IPS-15b (cell line): ENCODE measurements around the gene PILRA.
"Not testable (repeated sequence)": the region's sequence is repeated elsewhere in the genome, so short reads cannot be mapped to it uniquely, and the experiment has no call there.

Experiments used
- H3K27me3 ChIP-seq: one replicate; pipeline ENCODE4 v1.6.1; 2013; ENCODE audit warnings: low read length; ENCODE audit not compliant: control insufficient read depth, insufficient read depth
- H3K36me3 ChIP-seq: one replicate; pipeline ENCODE4 v1.6.1; 2013; ENCODE audit warnings: low read length; ENCODE audit not compliant: control insufficient read depth, insufficient read depth
- H3K4me1 ChIP-seq: one replicate; pipeline ENCODE4 v1.6.1; 2013; ENCODE audit warnings: mild to moderate bottlenecking, low read length; ENCODE audit not compliant: control insufficient read depth, insufficient read depth
- H3K4me3 ChIP-seq: one replicate; pipeline ENCODE4 v1.5.1; 2013; ENCODE audit warnings: low read depth, low read length
- H3K9ac ChIP-seq: one replicate; pipeline ENCODE4 v1.6.1; 2013; ENCODE audit warnings: low read depth, mild to moderate bottlenecking, low read length
- H3K9me3 ChIP-seq: one replicate; pipeline ENCODE4 v1.6.1; 2013; ENCODE audit warnings: mild to moderate bottlenecking, low read length; ENCODE audit not compliant: control insufficient read depth, insufficient read depth

PILRA gene

DNA sequence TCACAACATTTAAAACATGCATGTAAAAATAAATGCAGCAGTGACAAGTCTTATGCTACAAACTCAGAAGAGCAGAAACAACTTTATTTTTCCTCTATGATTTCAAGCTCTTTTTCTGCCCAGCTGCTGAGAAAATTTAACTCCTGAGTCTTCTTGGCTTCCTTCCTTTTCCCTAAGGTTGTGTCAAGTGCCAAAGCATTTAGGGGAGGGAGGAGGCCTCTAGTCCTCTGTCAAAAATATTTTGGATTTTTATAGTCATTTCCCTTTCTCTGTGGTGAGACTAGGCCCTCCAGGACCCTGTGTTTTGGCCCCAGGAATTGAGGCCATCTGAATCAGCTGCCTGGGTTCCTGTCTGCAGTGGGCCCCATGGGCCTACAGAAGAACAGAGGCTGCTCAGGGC lies 26.4 kb upstream of the PILRA start:
- H3K36me3 ChIP-seq: peaks cover 35% of the 10 kb centered on the region

DNA sequence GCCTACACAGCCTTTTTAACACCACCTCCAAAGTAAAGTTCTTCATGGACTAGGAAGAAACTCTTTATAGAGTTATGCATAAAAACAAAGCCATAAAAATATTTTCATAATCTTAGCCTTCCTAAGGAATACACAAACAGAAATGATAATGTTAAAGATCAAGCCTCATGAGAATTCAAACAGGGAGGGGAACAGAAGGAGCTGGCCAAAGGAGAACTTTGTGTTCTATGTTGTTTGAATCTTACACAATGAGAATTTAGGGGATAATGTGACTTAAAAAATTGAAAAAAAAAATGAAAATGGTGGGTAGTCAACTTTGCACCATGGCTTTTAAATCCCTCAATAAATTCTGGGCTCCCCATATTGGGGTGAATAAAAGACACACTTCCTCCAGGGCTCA lies 24.5 kb upstream of the PILRA start:
- no peaks in the 10 kb centered on the region for H3K27me3 ChIP-seq
- peaks cover 47% of the 10 kb centered on the region for H3K36me3 ChIP-seq
- no peaks in the 10 kb centered on the region for H3K4me1 ChIP-seq
- no peak overlapping the region for H3K4me3 ChIP-seq
- H3K9me3 ChIP-seq: no peaks in the 10 kb centered on the region
- no peak overlapping the region for H3K9ac ChIP-seq

More for the DNA sequence above, 26.4 kb upstream of the PILRA start:
- Histone ChIP-seq H3K9ac (no peak overlapping the region), H3K9me3 (no peaks in the 10 kb centered on the region), H3K4me1 (no peaks in the 10 kb centered on the region), H3K4me3 (no peak overlapping the region), H3K27me3 (no peaks in the 10 kb centered on the region)

DNA sequence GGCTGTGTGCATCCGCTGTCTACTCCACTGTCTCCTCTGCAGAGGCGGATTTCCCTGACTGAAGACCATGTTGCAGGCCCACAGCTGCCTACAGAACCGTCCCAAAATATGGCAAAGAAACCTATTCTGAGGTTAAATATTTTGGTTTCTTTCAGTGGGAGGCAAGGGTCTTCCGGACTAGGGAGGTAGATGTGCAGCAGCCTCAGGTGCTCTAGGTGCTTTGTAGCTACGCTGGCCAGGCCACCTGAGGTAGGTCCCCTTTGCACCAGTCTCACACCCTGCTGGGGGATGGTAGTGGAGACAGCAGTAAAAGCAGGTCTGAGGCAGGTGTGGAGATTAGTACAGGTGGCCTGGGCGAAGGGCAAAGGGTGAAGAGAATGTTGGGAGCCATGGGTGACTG lies 23.5 kb upstream of the PILRA start:
- H3K9me3 ChIP-seq: no peaks in the 10 kb centered on the region
- peaks cover 54% of the 10 kb centered on the region for H3K36me3 ChIP-seq
- H3K27me3 ChIP-seq: no peaks in the 10 kb centered on the region
- no peaks in the 10 kb centered on the region for H3K4me1 ChIP-seq
- no peak overlapping the region for H3K4me3 ChIP-seq
- no peak overlapping the region for H3K9ac ChIP-seq

DNA sequence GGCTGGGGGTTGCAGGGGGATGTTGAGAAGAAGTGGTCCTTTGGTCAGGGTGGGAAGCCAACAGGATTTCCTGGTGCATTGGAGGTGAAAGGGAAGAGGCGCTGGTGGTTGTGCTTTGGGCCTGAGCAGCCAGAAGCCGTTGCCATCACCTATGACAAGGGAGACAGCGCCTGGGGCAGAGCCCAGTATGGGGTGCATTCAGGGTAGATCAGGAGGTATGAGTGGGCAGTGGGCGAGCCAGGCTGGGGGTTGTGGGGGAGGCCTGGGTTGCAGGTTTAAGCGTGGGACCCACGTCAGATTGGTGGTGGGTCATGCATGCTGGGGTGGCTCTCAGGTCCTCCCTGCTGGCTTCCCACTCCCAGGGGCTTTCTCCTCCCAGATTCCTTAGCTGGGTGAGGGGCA lies 21.6 kb upstream of the PILRA start:
- Histone ChIP-seq H3K9ac (no peak overlapping the region), H3K27me3 (no peaks in the 10 kb centered on the region), H3K4me1 (no peaks in the 10 kb centered on the region), H3K9me3 (no peaks in the 10 kb centered on the region), H3K4me3 (no peak overlapping the region), H3K36me3 (peaks cover 69% of the 10 kb centered on the region)

DNA sequence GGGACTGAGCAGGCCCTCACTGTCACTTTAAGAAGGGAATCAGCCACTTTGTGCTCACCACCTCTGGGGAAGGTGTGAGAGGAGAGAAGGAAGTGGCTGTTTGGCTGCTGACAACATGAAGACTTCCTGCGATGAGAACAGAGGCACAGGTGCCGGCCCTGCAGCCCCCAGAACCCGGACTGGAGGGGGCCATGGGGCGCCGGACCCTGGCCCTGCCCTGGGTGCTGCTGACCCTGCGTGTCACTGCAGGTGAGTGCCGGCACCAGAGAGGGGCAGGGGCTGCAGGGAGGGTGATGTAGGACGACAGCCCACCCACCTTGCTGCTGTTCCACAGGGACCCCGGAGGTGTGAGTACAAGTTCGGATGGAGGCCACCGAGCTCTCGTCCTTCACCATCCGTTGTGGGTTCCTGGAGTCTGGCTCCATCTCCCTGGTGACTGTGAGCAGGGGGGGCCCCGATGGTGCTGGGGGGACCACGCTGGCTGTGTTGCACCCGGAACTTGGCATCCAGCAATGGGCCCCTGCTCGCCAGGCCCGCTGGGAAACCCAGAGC lies 21.0 kb upstream of the PILRA start:
- not testable (repeated sequence) for H3K4me1 ChIP-seq, H3K9me3 ChIP-seq, H3K9ac ChIP-seq, H3K27me3 ChIP-seq, H3K4me3 ChIP-seq
- H3K36me3 ChIP-seq: peaks cover 71% of the 10 kb centered on the region

DNA sequence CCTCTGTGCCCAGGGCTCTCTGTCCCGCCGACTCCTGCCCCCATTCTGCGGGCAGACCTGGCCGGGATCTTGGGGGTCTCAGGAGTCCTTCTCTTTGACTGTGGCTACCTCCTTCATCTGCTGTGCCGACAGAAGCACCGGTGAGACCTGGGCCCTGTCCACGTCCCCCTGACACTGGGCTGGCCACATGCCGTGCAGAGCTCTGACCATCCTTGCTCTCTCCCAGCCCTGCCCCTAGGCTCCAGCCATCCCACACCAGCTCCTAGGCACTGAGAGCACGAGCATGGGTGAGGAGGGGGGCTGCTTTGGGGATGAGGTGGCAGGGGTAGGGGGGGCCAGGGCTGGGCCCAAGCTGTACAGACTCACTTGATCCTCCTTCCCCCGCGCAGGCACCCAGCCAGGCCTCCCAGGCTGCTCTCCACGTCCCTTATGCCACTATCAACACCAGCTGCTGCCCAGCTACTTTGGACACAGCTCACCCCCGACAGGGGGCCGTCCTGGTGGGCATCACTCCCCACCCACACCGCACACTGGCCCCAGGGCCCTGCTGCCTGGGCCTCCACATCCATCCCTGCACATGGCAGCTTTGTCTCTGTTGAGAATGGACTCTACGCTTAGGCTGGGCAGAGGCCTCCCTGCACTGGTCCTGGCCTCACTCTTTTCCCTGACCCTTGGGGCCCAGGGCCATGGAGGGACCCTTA lies 20.2 kb upstream of the PILRA start:
- peaks cover 71% of the 10 kb centered on the region for H3K36me3 ChIP-seq
- H3K4me3 ChIP-seq: no peak overlapping the region
- H3K9ac ChIP-seq: no peak overlapping the region
- H3K9me3 ChIP-seq: no peaks in the 10 kb centered on the region
- H3K4me1 ChIP-seq: no peaks in the 10 kb centered on the region
- no peaks in the 10 kb centered on the region for H3K27me3 ChIP-seq

DNA sequence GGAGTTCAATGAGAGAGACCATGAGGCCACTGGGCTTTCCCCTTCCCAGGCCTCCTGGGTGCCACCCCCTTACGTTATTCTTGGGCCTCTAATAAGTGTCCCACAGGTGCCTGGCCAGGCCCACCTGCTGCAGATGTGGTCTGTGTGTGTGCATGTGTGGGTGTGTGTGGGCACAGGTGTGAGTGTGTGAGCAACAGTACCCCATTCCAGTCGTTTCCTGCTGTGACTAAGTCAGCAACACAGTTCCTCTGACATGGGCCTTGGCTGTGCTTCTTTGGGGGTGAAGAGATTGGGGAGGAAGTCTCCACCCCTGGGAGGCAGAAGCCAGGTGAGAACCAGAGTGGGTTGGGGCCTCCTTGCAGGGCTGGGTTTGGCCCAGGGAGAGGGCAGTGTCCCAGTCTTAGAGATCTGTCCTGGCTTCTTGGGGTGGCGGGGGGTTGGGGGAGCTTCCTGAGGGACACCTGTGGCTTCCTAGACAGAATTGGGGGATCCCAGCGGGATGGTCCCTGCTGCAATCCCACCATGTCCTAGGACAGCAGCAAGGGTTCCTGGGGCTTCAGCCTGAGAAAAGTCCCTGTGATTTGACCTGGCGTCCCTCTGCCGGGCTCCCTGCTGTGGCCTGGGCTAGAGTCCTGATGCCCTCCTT lies 19.5 kb upstream of the PILRA start:
- Histone ChIP-seq H3K9me3 (no peaks in the 10 kb centered on the region), H3K27me3 (no peaks in the 10 kb centered on the region), H3K4me1 (no peaks in the 10 kb centered on the region), H3K36me3 (peaks cover 77% of the 10 kb centered on the region), H3K9ac (no peak overlapping the region), H3K4me3 (no peak overlapping the region)

DNA sequence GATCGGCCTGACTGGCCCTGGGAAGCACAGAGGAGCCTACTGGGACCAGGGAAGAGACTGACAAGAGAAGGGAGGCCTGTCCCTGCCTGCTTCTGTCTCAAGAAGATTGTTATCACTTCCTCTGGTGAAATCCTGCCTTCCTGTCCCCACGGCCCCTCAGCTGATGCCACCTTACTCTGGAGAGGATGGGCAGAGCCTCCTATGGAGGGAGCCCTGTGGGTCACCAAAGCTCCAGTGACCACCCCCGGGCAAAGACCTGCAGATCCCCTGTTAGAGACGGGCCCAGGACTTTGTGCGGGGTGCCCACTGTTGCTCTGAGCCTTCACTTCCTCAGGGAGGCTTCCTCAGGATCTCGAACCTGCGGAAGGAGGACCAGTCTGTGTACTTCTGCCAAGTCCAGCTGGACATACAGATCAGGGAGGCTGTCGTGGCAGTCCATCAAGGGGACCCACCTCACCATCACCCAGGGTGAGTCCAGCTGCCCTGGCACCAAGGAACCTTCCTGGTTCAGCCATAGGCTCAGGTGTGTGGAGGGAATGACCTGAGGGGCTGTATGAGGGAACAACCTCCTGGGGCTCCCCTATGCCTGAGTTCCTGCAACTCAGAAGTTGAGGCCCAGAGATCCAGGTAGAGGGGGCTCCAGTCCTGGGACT lies 16.7 kb upstream of the PILRA start:
- Histone ChIP-seq H3K36me3 (peaks cover 79% of the 10 kb centered on the region), H3K4me3 (no peak overlapping the region), H3K9ac (no peak overlapping the region), H3K4me1 (no peaks in the 10 kb centered on the region), H3K9me3 (no peaks in the 10 kb centered on the region), H3K27me3 (no peaks in the 10 kb centered on the region)

DNA sequence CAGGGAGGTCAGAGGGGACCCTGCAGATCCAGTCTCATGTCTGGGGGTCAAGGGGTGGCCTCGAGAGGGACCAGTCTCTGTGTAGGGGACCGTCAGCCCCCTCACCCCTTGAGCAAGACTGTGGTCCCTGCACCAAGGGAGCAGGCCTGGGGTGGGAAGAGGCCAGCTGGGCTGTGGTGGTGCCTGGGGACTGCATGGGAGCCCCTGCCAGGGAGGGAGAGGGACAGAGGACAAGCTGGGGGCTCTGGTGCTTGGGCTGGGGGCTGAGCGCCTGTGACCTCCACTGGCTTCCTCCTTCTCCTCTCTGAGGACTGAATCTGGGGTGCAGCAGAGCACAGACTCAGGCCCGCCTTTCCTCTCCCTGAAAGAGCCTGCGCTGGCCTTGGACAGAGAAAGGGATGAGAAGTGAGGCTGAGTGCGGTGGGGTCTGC lies 16.1 kb upstream of the PILRA start:
- Histone ChIP-seq H3K9ac (no peak overlapping the region), H3K27me3 (no peaks in the 10 kb centered on the region), H3K4me1 (no peaks in the 10 kb centered on the region), H3K9me3 (no peaks in the 10 kb centered on the region), H3K36me3 (peaks cover 81% of the 10 kb centered on the region), H3K4me3 (no peak overlapping the region)

DNA sequence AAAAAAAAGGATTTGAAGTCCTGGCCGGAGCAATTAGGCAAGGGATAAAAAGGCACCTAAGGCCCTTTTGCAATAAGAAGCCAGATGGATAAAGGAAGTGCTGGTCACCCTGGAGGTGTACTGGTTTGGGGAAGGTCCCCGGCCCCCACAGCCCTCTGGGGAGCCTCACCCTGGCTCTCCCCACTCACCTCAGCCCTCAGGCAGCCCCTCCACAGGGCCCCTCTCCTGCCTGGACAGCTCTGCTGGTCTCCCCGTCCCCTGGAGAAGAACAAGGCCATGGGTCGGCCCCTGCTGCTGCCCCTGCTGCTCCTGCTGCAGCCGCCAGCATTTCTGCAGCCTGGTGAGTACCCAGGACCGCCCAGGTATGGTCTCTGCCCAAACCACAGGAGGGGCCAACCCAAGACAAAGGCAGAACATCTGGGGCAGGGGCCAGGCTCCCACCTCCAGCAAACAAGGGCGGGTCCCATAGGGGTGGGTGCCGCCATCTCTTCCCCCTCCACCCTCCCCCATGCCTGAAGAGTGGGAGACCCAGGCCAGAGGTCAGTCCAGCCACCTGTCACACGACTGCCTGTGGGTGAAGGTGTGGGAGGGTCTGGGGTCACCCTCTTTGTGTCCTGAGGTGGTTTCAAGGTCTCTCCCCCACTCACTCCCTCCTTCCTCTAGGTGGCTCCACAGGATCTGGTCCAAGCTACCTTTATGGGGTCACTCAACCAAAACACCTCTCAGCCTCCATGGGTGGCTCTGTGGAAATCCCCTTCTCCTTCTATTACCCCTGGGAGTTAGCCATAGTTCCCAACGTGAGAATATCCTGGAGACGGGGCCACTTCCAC lies 15.0 kb upstream of the PILRA start, which contains the start of gene PILRB:
PILRB (plus strand) TSS at position 91 of the 830 bp plus-strand sequence; CDS start at position 277, 186 bp downstream.
- H3K4me1 ChIP-seq: no peaks in the 10 kb centered on the region
- H3K9me3 ChIP-seq: no peaks in the 10 kb centered on the region
- H3K36me3 ChIP-seq: peaks cover 77% of the 10 kb centered on the region
- H3K9ac ChIP-seq: no peak within 1 kb of the TSS
- no peaks in the 10 kb centered on the region for H3K27me3 ChIP-seq
- no peak within 1 kb of the TSS for H3K4me3 ChIP-seq

DNA sequence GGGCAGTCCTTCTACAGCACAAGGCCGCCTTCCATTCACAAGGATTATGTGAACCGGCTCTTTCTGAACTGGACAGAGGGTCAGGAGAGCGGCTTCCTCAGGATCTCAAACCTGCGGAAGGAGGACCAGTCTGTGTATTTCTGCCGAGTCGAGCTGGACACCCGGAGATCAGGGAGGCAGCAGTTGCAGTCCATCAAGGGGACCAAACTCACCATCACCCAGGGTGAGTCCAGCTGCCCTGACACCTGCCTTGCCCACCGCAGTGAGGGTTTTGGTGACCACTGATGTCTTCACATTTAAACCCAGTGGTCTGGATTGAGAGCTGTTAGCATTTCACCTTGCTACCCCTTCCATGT lies 14.5 kb upstream of the PILRA start:
- H3K36me3 ChIP-seq: peaks cover 72% of the 10 kb centered on the region
- no peaks in the 10 kb centered on the region for H3K27me3 ChIP-seq
- H3K9me3 ChIP-seq: no peaks in the 10 kb centered on the region
- H3K9ac ChIP-seq: no peak overlapping the region
- H3K4me3 ChIP-seq: no peak overlapping the region
- H3K4me1 ChIP-seq: no peaks in the 10 kb centered on the region
